Breast epithelium (tissue), 4 donors: ENCODE results near the gene RAPGEF1. TPM values are rescaled to one million over a fixed set of nuclear protein-coding genes. Genes with fewer than 3 reads are reported as not detected.
A peak's percentile ranks its signal among the peaks of the same experiment; 100 is the strongest.

Source experiments
- DNase-seq, 2 donors: peaks; one replicate each; pipeline ENCODE4 v3.0.0-alpha.2; 2019; ENCODE audit warnings: low spot score in 2 of 2
- H3K27ac ChIP-seq, 2 donors: fragments of 200-600 bp; sonication (generic) in 1 of 2; one replicate each; pipeline ENCODE4 v1.5.1; 2016 to 2019; ENCODE audit warnings: mild to moderate bottlenecking in 1 of 2
- H3K27me3 ChIP-seq, 2 donors: fragments of 200-600 bp; sonication (generic) in 1 of 2; one replicate each; pipeline versions ENCODE4 v1.5.1 to v1.6.0; 2017 to 2019; ENCODE audit warnings: control low read depth in 1 of 2, mild to moderate bottlenecking in 1 of 2
- H3K36me3 ChIP-seq: fragments of 200-600 bp; one replicate; pipeline ENCODE4 v1.5.1; 2019
- H3K4me1 ChIP-seq, 2 donors: fragments of 200-600 bp; sonication (generic); one replicate each; pipeline ENCODE4 v1.5.1; 2016 to 2019; ENCODE audit warnings: control low read depth in 1 of 2
- H3K4me3 ChIP-seq, 3 donors: fragments of 200-600 bp; sonication (generic); 1 replicate in 2 of 3; 2 replicates in 1 of 3; pipeline ENCODE4 v1.5.1; 2016 to 2019; ENCODE audit warnings: mild to moderate bottlenecking in 3 of 3, moderate library complexity in 2 of 3
- H3K9me3 ChIP-seq, 2 donors: fragments of 200-600 bp; sonication (generic) in 1 of 2; one replicate each; pipeline ENCODE4 v1.5.1; 2016 to 2019; ENCODE audit warnings: control low read depth in 1 of 2
- CTCF ChIP-seq, 3 donors: fragments of 450-650 bp; IDR thresholded peaks; one replicate each; pipeline ENCODE4 v1.5.1; 2016 to 2017; ENCODE audit warnings: antibody characterized with exemption in 3 of 3, mild to moderate bottlenecking in 3 of 3, moderate library complexity in 3 of 3
- POLR2A ChIP-seq: fragments of 450-650 bp; IDR thresholded peaks from one replicate; pipeline ENCODE4 v1.6.1; 2016; ENCODE audit warnings: antibody characterized with exemption, mild to moderate bottlenecking, moderate library complexity
- POLR2AphosphoS5 ChIP-seq, 3 donors: sonication (generic); formaldehyde crosslinking; IDR thresholded peaks; one replicate each; pipeline ENCODE4 v1.6.1; 2017; ENCODE audit warnings: antibody characterized with exemption in 3 of 3
- intact Hi-C: fragments of 100-400 bp; cut with DNase I; formaldehyde crosslinking; loops from one replicate; pipeline ENCODE4 v1.15.1; 2023; ENCODE audit warnings: low total_unique reads
- total RNA-seq, 3 donors: library from RNA; depleted of rRNA; stranded (reverse); fragments of >200 nt; gene quantifications; one replicate each; pipeline ENCODE4 v1.1.0, GENCODE V29; 2016

The RAPGEF1 gene
- total RNA-seq, 3 donors from 2014 or later, result 35.3 to 38.0 (median 37.3) TPM

DNA sequence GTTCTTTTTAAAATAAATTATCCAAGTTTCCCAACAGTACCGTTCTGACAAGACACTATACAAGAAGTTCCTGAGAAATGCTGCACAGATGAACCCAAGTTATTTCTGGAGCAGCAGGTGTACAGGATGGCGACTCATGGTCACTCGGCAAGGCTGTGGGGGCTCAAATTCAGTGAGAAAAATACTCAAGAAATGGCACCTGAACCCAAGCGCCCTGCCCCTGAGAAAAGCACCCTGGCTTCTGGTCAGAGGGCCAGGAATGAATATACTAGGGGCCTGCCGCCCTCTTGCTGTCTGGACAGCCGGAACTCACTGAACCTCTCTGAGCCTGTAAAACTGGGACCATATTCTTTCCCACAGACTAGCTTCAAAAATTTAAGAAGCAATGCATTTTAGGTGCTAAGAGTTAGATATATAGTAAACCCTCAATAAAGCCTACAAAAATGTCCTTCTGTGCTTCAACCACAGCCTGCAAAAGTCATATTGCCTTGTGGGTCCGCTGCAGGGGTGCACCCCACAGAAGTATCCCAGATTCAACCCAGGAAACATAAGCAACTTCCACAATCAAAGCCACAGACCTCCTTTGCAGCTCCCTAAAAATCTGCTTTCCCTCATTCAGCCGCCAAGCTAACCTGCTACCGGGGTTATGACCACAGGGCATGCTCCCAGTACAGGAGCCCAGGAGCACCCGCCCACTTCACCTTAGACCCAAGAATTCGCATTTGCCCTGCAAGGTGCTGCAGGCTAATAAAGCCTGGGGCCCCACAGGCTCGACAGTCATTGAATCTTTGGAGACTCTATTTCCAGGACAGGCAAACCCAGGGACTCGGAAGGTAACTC, 1.4 kb downstream of the RAPGEF1 start:
- DNase-seq, result no peak
- Histone ChIP-seq H3K36me3 (no peaks in the 10 kb centered on the region), H3K27me3 (no peaks in the 10 kb centered on the region), H3K27ac (peak overlapping the region; percentile 77 to 96), H3K4me1 (peaks cover 5 to 17% of the 10 kb centered on the region in 2 donors), H3K4me3 (peak overlapping the region; percentile 52 to 93 (median 66)), H3K9me3 (no peaks in the 10 kb centered on the region)
- TF ChIP-seq CTCF (IDR thresholded peaks at IDR 0.05), result no peak
- TF ChIP-seq POLR2AphosphoS5 (IDR thresholded peaks at IDR 0.05), result no peak
- TF ChIP-seq POLR2A, result no peak
- intact Hi-C loops, result no loop called here

DNA sequence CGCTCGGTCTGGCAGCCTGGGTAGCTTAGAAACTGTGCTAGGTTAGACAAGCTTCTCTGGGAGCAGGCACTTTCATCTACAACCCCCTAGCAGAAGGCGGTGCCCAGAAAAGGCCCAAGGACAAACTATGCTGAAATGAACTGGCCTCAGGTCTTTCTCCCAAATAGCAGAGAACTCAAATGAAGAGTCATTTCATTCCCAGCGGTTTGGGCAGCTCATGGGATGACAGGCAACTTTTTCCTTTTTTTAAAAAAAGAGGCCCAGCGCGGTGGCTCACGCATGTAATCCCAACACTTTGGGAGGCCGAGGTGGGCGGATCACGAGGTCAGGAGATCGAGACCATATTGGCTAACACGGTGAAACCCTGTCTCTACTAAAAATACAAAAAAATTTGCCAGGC, 2.5 kb downstream of the RAPGEF1 start:
- Histone ChIP-seq H3K4me1 (peaks cover 5 to 21% of the 10 kb centered on the region in 2 donors), H3K27me3 (no peaks in the 10 kb centered on the region), H3K27ac (no peak overlapping the region), H3K4me3 (no peak overlapping the region), H3K9me3 (no peaks in the 10 kb centered on the region), H3K36me3 (no peaks in the 10 kb centered on the region)
- DNase-seq, result no peak
- no peak for TF ChIP-seq CTCF (IDR thresholded peaks at IDR 0.05)
- intact Hi-C loops, result no loop called here

GRCh38 chr9:131736431-131736830, 3.4 kb downstream of the RAPGEF1 start:
- no peak for DNase-seq
- Histone ChIP-seq H3K4me1 (peaks cover 5 to 31% of the 10 kb centered on the region in 2 donors), H3K9me3 (no peaks in the 10 kb centered on the region), H3K36me3 (no peaks in the 10 kb centered on the region), H3K27me3 (no peaks in the 10 kb centered on the region), H3K4me3 (no peak overlapping the region), H3K27ac (peak overlapping the region in 1 of 2 donors; percentile 25)
- intact Hi-C loops, result no loop called here
- no peak for TF ChIP-seq CTCF (IDR thresholded peaks at IDR 0.05)
- TF ChIP-seq POLR2A, result no peak
- TF ChIP-seq POLR2AphosphoS5 (IDR thresholded peaks at IDR 0.05), result no peak

DNA sequence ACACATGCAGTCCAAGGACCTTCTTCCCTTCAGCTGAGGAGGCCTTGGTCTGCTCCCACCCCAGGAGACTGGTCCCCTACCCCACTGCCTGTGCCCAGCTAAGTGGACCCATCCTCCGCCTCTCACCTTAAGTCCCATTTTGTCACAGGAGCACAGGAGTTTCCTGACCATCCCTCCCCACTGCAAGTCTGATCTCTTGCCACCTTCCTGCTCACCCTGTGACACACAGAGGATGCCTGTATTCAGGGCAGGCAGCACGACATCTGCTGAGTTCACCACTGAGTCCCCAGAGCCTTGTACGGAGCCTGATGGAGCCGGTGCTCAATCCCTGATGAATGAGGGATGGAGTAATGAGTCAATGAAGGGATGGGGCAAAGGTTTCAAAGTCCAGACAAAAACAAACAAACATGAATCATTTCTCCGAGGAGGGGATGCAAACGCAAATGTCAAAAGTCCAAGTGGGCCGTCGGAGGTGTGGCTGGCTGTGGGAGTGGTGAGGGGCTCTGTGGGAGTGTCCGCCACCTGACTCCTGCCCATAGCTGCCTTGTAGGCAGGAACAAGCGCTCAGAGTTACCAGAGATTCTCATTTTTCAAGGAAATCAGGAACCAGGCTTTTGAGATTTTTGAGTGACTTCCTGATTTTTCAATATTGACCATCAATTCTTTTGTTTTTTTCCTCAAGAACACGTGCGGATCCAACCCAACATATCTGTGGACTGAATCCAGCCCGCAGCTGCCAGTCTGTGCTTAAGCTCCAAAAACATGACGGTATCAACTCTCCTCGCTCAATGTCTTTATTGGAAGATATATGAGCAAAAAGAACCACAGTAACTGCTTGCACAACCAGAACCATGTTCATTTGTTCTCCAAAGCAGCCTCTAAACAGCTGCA, 4.4 kb downstream of the RAPGEF1 start:
- Histone ChIP-seq H3K9me3 (no peaks in the 10 kb centered on the region), H3K4me3 (no peak overlapping the region), H3K4me1 (peaks cover 5 to 31% of the 10 kb centered on the region in 2 donors), H3K27me3 (no peaks in the 10 kb centered on the region), H3K27ac (peak overlapping the region in 1 of 2 donors; percentile 82), H3K36me3 (no peaks in the 10 kb centered on the region)
- TF ChIP-seq POLR2A (no peak), POLR2AphosphoS5 (IDR thresholded peaks at IDR 0.05) (no peak), CTCF (IDR thresholded peaks at IDR 0.05) (no peak)
- intact Hi-C loops, result no loop called here
- DNase-seq, result no peak

DNA sequence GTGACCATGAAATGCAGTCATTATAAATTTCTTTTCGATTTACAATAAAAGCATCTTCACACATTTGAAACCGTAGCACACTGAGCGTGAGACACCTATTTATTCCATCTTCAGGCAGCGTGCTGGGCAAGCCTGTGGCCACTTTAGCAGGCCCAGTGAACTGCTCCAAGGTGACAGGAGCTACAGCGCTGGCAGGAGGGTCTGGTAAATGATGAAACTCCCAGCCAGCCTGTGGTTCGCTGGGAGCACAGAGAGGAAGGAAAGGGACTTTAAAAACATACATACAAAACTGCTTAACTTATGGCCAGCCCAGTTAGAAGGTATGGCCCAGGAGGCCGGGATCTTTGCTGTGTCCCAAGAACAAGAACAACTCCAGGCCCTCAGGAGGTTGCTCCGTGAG, 5.1 kb downstream of the RAPGEF1 start:
- H3K27ac ChIP-seq, result peak overlapping the region; percentile 82 to 90
- no peak for TF ChIP-seq CTCF (IDR thresholded peaks at IDR 0.05)
- TF ChIP-seq POLR2A, result no peak
- no peak for TF ChIP-seq POLR2AphosphoS5 (IDR thresholded peaks at IDR 0.05)
- no peak overlapping the region for H3K4me3 ChIP-seq

More for the DNA sequence above, 5.1 kb downstream of the RAPGEF1 start:
- Histone ChIP-seq H3K36me3 (no peaks in the 10 kb centered on the region), H3K9me3 (no peaks in the 10 kb centered on the region), H3K27me3 (no peaks in the 10 kb centered on the region), H3K4me1 (peaks cover 5 to 31% of the 10 kb centered on the region in 2 donors)
- DNase-seq, result no peak
- intact Hi-C loops, result no loop called here
